ENCODE data around the gene HIVEP3.

GRCh38 chr1:41515778-41516167 lies 402.9 kb downstream of the HIVEP3 start:
- TF ChIP-seq SPI1 (IDR thresholded peaks at IDR 0.05; ENCODE audit: borderline replicate concordance, low read depth) = no peak
- no peak for TF ChIP-seq CTCF (IDR thresholded peaks at IDR 0.05; ENCODE audit: insufficient read depth, low read length)
- no peak for TF ChIP-seq REST (IDR thresholded peaks at IDR 0.05; ENCODE audit: insufficient replicate concordance, low read depth)
- TF ChIP-seq POLR2AphosphoS5 (IDR thresholded peaks at IDR 0.05; ENCODE audit: low read depth) = no peak
